Heart left ventricle (tissue), 16 donors: ENCODE measurements around the gene SMIM1. TPM values are rescaled to one million over a fixed set of nuclear protein-coding genes. Genes with fewer than 3 reads are reported as not detected.

Experiments used
- ATAC-seq, 4 donors: fragments of 200-7000 bp; cut with Tn5 transposase; one replicate each; pipeline ENCODE4 v1.9.1; 2020 to 2022; ENCODE audit warnings: moderate library complexity in 4 of 4, mild to moderate bottlenecking in 3 of 4, moderate number of reproducible peaks in 1 of 4
- DNase-seq, 5 donors: peaks; one replicate each; pipeline ENCODE4 v3.0.0-alpha.2; 2020
- H3K27ac ChIP-seq, 12 donors: fragments of 200-600 bp; sonication (generic) in 4 of 12; one replicate each; pipeline versions ENCODE4 v1.5.0 to v1.8.0; 2016 to 2022; ENCODE audit warnings: mild to moderate bottlenecking in 2 of 12
- H3K27me3 ChIP-seq, 9 donors: fragments of 200-600 bp; sonication (generic) in 2 of 9; one replicate each; pipeline versions ENCODE4 v1.5.1 to v1.8.0; 2016 to 2022; ENCODE audit warnings: mild to moderate bottlenecking in 3 of 9
- H3K36me3 ChIP-seq, 9 donors: fragments of 200-600 bp; sonication (generic) in 2 of 9; one replicate each; pipeline versions ENCODE4 v1.5.0 to v1.8.0; 2018 to 2022; ENCODE audit warnings: mild to moderate bottlenecking in 2 of 9
- H3K4me1 ChIP-seq, 12 donors: fragments of 200-600 bp; sonication (generic) in 4 of 12; one replicate each; pipeline versions ENCODE4 v1.5.0 to v1.8.0; 2016 to 2022; ENCODE audit warnings: mild to moderate bottlenecking in 3 of 12
- H3K4me3 ChIP-seq, 12 donors: fragments of 200-600 bp; sonication (generic) in 4 of 12; one replicate each; pipeline versions ENCODE4 v1.5.0 to v1.8.0; 2017 to 2022; ENCODE audit warnings: mild to moderate bottlenecking in 9 of 12, moderate library complexity in 4 of 12
- H3K9me3 ChIP-seq, 12 donors: fragments of 200-600 bp; sonication (generic) in 4 of 12; one replicate each; pipeline versions ENCODE4 v1.5.0 to v1.8.0; 2016 to 2022; ENCODE audit warnings: mild to moderate bottlenecking in 1 of 12
- CTCF ChIP-seq, 12 donors: fragments of 200-600 bp; sonication (generic) in 4 of 12; IDR thresholded peaks; one replicate each; pipeline versions ENCODE4 v1.5.0 to v1.8.0; 2018 to 2022; ENCODE audit warnings: antibody characterized with exemption in 12 of 12, mild to moderate bottlenecking in 5 of 12
- POLR2A ChIP-seq, 2 donors: fragments of 450-650 bp; IDR thresholded peaks; one replicate each; pipeline ENCODE4 v1.6.1; 2017; ENCODE audit warnings: antibody characterized with exemption in 2 of 2, mild to moderate bottlenecking in 2 of 2, moderate library complexity in 2 of 2
- WGBS, 4 donors: extraction: QIAGEN DNeasy Blood & Tissue Kit in 2 of 4; methylation state at CpG; one replicate each; pipeline versions ENCODE4 v1.1.5 to v1.1.7; 2013 to 2018; 5-methylcytosine and 5-hydroxymethylcytosine counted together
- intact Hi-C, 10 donors: fragments of 100-400 bp; cut with DNase I; formaldehyde crosslinking; loops; one replicate each; pipeline versions ENCODE4 v1.11.1 to v1.14.2; 2022
- polyA plus RNA-seq, 2 donors: library from polyadenylated mRNA; stranded (reverse); fragments of 200-250 nt; gene quantifications; one replicate each; pipeline ENCODE4 v1.2.3, GENCODE V29; 2013
- total RNA-seq, 9 donors: library from RNA; depleted of rRNA in 2 of 9; stranded (reverse); fragments of >200 nt in 2 of 9; fragmentation: NEBNext Ultra II Directional in 3 of 9; extraction: Animal tissue kit (Norgen Biotek cat#: 25700) in 3 of 9; gene quantifications; one replicate each; pipeline versions ENCODE4 v1.1.0 to v1.2.4, GENCODE V29; 2016 to 2023
- donor health status: ischemic (EF 13 %, LVEDD 7.1; RV severe dilation, severe dysfunction).
- donor health status: healthy with polysubstance abuse.
- donor health status: DM: no; HTN: yes; CAD: no.
- donor health status: DM: no; HTN: no; CAD: no.
- donor health status: ischemic (EF 25% LVEDD 6.9; RV normal size, moderate dysfunction).
- donor health status: ischemic (EF 25% LVEDD 5.7; RV mildly dilated, moderate dysfunction).
- donor health status: healthy.
- donor health status: DM: yes; HTN: yes; CAD: no.
- donor health status: ischemic (EF 35%, LVEDD 5.7; RV mildly dilated, moderate dysfunction).
- donor health status: nonischemic (EF 11% LVEDD 7.7; RV severe dilation, severe dysfunction).
- donor health status: DM: yes; HTN: yes; CAD: no.
- donor health status: PGD.
- donor health status: ischemic (EF 29% LVEDD 5.4; RV normal size, mild dysfunction).
- donor health status: nonischemic (EF 23%, LVEDD 6.1; RV moderate dilation, normal function).

Gene SMIM1
- total and polyA plus RNA-seq, 11 donors = 3.8 to 51.2 (median 11.7) TPM

- Histone ChIP-seq H3K27ac (peak overlapping the region in 4 of 12 donors; percentile 39 to 63 (median 54)), H3K27me3 (peaks cover 0 to 25% (median 0%) of the 10 kb centered on the region in 9 donors), H3K4me1 (peaks cover 0 to 23% (median 8%) of the 10 kb centered on the region in 12 donors), H3K9me3 (no peaks in the 10 kb centered on the region), H3K4me3 (no peak overlapping the region), H3K36me3 (peaks cover 0 to 41% (median 33%) of the 10 kb centered on the region in 9 donors)
- intact Hi-C loops = no loop called here
- 83 to 85% (median 84%) methylated on average over 10 to 12 of the region's 12 CpGs for WGBS, 4 donors
- ATAC-seq (peak in 1 of 4 donors; percentile 27), DNase-seq (peak in 1 of 5 donors; percentile 48)
- no peak for TF ChIP-seq CTCF (IDR thresholded peaks at IDR 0.05)
- TF ChIP-seq POLR2A (IDR thresholded peaks at IDR 0.05) = no peak
These were observed 37.4 kb upstream of the SMIM1 start for GRCh38 chr1:3735027-3735681.

GRCh38 chr1:3735688-3736087 is 36.9 kb upstream of the SMIM1 start:
- peak overlapping the region in 4 of 12 donors; percentile 39 to 63 (median 54) for H3K27ac ChIP-seq
- ATAC-seq (peak in 1 of 4 donors; percentile 12), DNase-seq (peak in 2 of 5 donors; percentile 26 to 49)
- peaks cover 0 to 46% (median 34%) of the 10 kb centered on the region in 9 donors for H3K36me3 ChIP-seq
- H3K4me1 ChIP-seq = peaks cover 0 to 23% (median 8%) of the 10 kb centered on the region in 12 donors
- H3K27me3 ChIP-seq = peaks cover 0 to 22% (median 0%) of the 10 kb centered on the region in 9 donors
- H3K4me3 ChIP-seq = no peak overlapping the region
- no peak for TF ChIP-seq POLR2A (IDR thresholded peaks at IDR 0.05)
- no peak for TF ChIP-seq CTCF (IDR thresholded peaks at IDR 0.05)
- H3K9me3 ChIP-seq = no peaks in the 10 kb centered on the region
- 73 to 75% (median 74%) methylated on average over 13 of the region's 13 CpGs for whole genome bisulfite sequencing, 4 donors
- intact Hi-C loops = no loop called here

GRCh38 chr1:3736131-3736561 is 36.4 kb upstream of the SMIM1 start:
- peak in 3 of 5 donors; percentile 40 to 61 (median 56) for DNase-seq
- peak in 2 of 4 donors; percentile 22 to 54 for ATAC-seq
- peaks cover 0 to 17% (median 0%) of the 10 kb centered on the region in 9 donors for H3K27me3 ChIP-seq
- H3K27ac ChIP-seq = peak overlapping the region in 8 of 12 donors; percentile 9 to 63 (median 50)
- no peak overlapping the region for H3K4me3 ChIP-seq
- no peaks in the 10 kb centered on the region for H3K9me3 ChIP-seq
- WGBS, 4 donors = 70 to 86% (median 81%) methylated on average over 11 to 13 of the region's 13 CpGs
- TF ChIP-seq CTCF (IDR thresholded peaks at IDR 0.05) (no peak), POLR2A (IDR thresholded peaks at IDR 0.05) (no peak)
- peaks cover 0 to 49% (median 34%) of the 10 kb centered on the region in 9 donors for H3K36me3 ChIP-seq
- peaks cover 0 to 23% (median 8%) of the 10 kb centered on the region in 12 donors for H3K4me1 ChIP-seq
- intact Hi-C loops = no loop called here

- Histone ChIP-seq H3K27me3 (peaks cover 0 to 14% (median 0%) of the 10 kb centered on the region in 9 donors), H3K4me3 (no peak overlapping the region), H3K9me3 (no peaks in the 10 kb centered on the region), H3K27ac (peak overlapping the region in 6 of 12 donors; percentile 44 to 63 (median 51)), H3K4me1 (peaks cover 0 to 23% (median 8%) of the 10 kb centered on the region in 12 donors), H3K36me3 (peaks cover 0 to 55% (median 40%) of the 10 kb centered on the region in 9 donors)
- intact Hi-C loops = no loop called here
- TF ChIP-seq CTCF (IDR thresholded peaks at IDR 0.05) = no peak
- no peak for TF ChIP-seq POLR2A (IDR thresholded peaks at IDR 0.05)
- 88 to 91% (median 90%) methylated on average over 14 of the region's 14 CpGs for WGBS, 4 donors
- ATAC-seq (no peak), DNase-seq (peak in 2 of 5 donors; percentile 14 to 54)
These were observed 35.8 kb upstream of the SMIM1 start for GRCh38 chr1:3736708-3737107.
